AG04450 (cell line): ENCODE results near the gene DYNC1LI2. TPM values are rescaled to one million over a fixed set of nuclear protein-coding genes. Genes with fewer than 3 reads are reported as not detected.

Experiments
- CTCF ChIA-PET: fragments of 300-600, 350-600 bp; formaldehyde crosslinking; extraction: SDS; loops from one replicate; lab custom pipeline; 2022; ENCODE audit warnings: antibody characterized with exemption, inconsistent platforms; lab: Charles Lee
- POLR2A ChIA-PET: fragments of 350-600 bp; formaldehyde crosslinking; extraction: SDS; loops from one replicate; lab custom pipeline; 2021; ENCODE audit warnings: antibody characterized with exemption, inconsistent platforms; lab: Yijun Ruan, JAX
- DNase-seq: peaks from one replicate; pipeline ENCODE4 v3.0.0-alpha.2; 2011; ENCODE audit warnings: low read depth, low spot score
- H3K27ac ChIP-seq: one replicate; pipeline ENCODE4 v1.5.1; 2012; ENCODE audit warnings: low read depth, low read length, control low read depth
- H3K27me3 ChIP-seq: one replicate; pipeline ENCODE4 v1.6.0; 2012; ENCODE audit warnings: low read length; ENCODE audit not compliant: control insufficient read depth, insufficient read depth
- H3K4me3 ChIP-seq: 2 replicates; pipeline ENCODE4 v1.5.1; 2011; ENCODE audit warnings: mild to moderate bottlenecking, low read depth, low read length, control low read depth
- H3K9me3 ChIP-seq: 2 replicates; pipeline ENCODE4 v1.5.1; 2012; ENCODE audit warnings: low read length; ENCODE audit not compliant: control insufficient read depth, insufficient read depth
- polyA plus RNA-seq: library from polyadenylated mRNA; depleted of rRNA; stranded (reverse); fragments of >200 nt; gene quantifications from 2 replicates; pipeline ENCODE4 v1.2.3, GENCODE V29; 2011; rRNA removed
- TF ChIP-seq, protein P1 (sequence below): IDR thresholded peaks from 2 replicates; pipeline ENCODE4 v1.5.1; 2011; ENCODE audit warnings: low read depth, low read length, control low read depth, inconsistent platforms

DYNC1LI2 gene
- polyA plus RNA-seq, 1 experiment, result 88.5 TPM

DNA sequence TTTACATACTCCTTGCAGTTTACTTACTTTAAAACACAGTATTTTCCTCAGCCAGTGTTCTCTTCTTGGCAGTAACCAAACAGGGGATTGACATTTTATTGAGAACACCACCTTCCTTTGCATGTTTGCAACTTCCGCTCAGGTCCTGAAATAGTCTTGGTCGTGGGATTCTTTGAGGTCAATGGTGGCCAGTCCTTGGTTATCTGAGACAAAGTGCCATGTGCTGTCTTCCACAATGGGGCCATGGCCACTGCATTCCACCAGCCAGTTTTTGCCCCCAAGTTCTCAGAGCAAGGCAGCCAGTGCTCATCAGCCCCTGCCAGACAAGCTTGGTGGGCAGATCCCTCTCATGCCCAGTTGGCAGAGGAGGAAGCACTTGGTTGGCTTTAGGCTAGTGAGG is 77.7 kb downstream of the DYNC1LI2 start:
- Histone ChIP-seq H3K27ac (no peak overlapping the region), H3K4me3 (no peak overlapping the region), H3K27me3 (no peaks in the 10 kb centered on the region), H3K9me3 (no peaks in the 10 kb centered on the region)
- CTCF ChIA-PET, result interaction anchor here (0.6 to 2.0 kb wide), 4 partner anchors 11 to 65 kb away, joined by 3 to 8 read pairs (median 4); no protein-coding TSS in a partner anchor
- POLR2A ChIA-PET, result no interaction called here
- no peak for DNase-seq
- TF ChIP-seq, protein P1, sequence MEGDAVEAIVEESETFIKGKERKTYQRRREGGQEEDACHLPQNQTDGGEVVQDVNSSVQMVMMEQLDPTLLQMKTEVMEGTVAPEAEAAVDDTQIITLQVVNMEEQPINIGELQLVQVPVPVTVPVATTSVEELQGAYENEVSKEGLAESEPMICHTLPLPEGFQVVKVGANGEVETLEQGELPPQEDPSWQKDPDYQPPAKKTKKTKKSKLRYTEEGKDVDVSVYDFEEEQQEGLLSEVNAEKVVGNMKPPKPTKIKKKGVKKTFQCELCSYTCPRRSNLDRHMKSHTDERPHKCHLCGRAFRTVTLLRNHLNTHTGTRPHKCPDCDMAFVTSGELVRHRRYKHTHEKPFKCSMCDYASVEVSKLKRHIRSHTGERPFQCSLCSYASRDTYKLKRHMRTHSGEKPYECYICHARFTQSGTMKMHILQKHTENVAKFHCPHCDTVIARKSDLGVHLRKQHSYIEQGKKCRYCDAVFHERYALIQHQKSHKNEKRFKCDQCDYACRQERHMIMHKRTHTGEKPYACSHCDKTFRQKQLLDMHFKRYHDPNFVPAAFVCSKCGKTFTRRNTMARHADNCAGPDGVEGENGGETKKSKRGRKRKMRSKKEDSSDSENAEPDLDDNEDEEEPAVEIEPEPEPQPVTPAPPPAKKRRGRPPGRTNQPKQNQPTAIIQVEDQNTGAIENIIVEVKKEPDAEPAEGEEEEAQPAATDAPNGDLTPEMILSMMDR, result no peak

Other genes with a start within 250 kb of the DYNC1LI2 start
- gene TK2, start 201.5 kb downstream of the DYNC1LI2 start, polyA plus RNA-seq, result 33.3 and 34.2 TPM in 2 replicates
- gene CKLF, start 199.0 kb downstream of the DYNC1LI2 start, polyA plus RNA-seq, result 52.6 and 56.2 TPM in 2 replicates
- gene CMTM1, start 185.2 kb downstream of the DYNC1LI2 start, polyA plus RNA-seq, result 1.6 and 1.7 TPM in 2 replicates
- gene CMTM2, start 172.1 kb downstream of the DYNC1LI2 start, polyA plus RNA-seq, result not detected in 2 replicates
- gene CMTM3, start 146.9 kb downstream of the DYNC1LI2 start, polyA plus RNA-seq, result 31.6 and 33.5 TPM in 2 replicates
- 16.4 and 19.2 TPM in 2 replicates for gene CMTM4, start 54.9 kb downstream of the DYNC1LI2 start, polyA plus RNA-seq
- gene TERB1, start 50.0 kb upstream of the DYNC1LI2 start, polyA plus RNA-seq, result not detected in 2 replicates
- gene NAE1, start 79.4 kb upstream of the DYNC1LI2 start, polyA plus RNA-seq, result 31.3 and 49.8 TPM in 2 replicates
- gene CA7, start 92.8 kb upstream of the DYNC1LI2 start, polyA plus RNA-seq, result not detected in 2 replicates
- 11.8 and 12.1 TPM in 2 replicates for gene PDP2, start 128.9 kb upstream of the DYNC1LI2 start, polyA plus RNA-seq
- not detected in 2 replicates for gene CDH16, start 167.3 kb upstream of the DYNC1LI2 start, polyA plus RNA-seq
- gene RRAD, start 173.9 kb upstream of the DYNC1LI2 start, polyA plus RNA-seq, result 1.9 and 2.7 TPM in 2 replicates
- 131 and 166 TPM in 2 replicates for gene CIAO2B, start 182.8 kb upstream of the DYNC1LI2 start, polyA plus RNA-seq
- gene CES2, start 183.9 kb upstream of the DYNC1LI2 start, polyA plus RNA-seq, result 20.7 and 24.9 TPM in 2 replicates
- gene CES3, start 209.7 kb upstream of the DYNC1LI2 start, polyA plus RNA-seq, result 0.06 and 0.12 TPM in 2 replicates
- gene CES4A, start 237.0 kb upstream of the DYNC1LI2 start, polyA plus RNA-seq, result 2.8 and 3.3 TPM in 2 replicates